HG02610 (cell line): ENCODE results near the gene SCYGR8.
"Not testable (repeated sequence)": the region's sequence is repeated elsewhere in the genome, so short reads cannot be mapped to it uniquely, and the experiment has no call there.

Experiments used
- ATAC-seq: cut with Tn5 transposase; IDR thresholded peaks from one replicate; pipeline ENCODE4 v1.9.1; 2021; ENCODE audit warnings: mild to moderate bottlenecking, moderate library complexity; ENCODE audit not compliant: unreplicated experiment

Gene SCYGR8, protein sequence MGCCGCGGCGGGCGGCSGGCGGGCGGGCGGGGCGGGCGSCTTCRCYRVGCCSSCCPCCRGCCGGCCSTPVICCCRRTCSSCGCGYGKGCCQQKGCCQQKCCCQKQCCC

DNA sequence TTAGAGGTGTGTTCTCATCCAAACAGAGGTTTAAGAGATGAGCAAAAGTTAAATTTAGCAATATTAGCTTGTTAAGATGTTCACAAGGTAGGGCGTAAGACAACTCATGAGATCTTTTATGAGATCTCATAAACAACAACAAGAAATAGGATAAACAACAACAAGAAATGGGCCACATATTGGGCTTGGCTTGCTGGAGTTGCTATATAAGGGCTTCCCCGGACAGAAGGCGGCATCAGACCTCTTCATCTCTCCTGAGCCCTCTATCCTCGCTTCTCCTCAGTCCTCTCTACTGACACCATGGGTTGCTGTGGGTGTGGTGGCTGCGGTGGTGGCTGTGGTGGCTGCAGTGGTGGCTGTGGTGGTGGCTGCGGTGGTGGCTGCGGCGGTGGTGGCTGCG lies at the start of gene SCYGR8:
SCYGR8 (plus strand) TSS at position 301 of the 400 bp plus-strand sequence; CDS start at position 301, 0 bp downstream.
- ATAC-seq, result no peak

DNA sequence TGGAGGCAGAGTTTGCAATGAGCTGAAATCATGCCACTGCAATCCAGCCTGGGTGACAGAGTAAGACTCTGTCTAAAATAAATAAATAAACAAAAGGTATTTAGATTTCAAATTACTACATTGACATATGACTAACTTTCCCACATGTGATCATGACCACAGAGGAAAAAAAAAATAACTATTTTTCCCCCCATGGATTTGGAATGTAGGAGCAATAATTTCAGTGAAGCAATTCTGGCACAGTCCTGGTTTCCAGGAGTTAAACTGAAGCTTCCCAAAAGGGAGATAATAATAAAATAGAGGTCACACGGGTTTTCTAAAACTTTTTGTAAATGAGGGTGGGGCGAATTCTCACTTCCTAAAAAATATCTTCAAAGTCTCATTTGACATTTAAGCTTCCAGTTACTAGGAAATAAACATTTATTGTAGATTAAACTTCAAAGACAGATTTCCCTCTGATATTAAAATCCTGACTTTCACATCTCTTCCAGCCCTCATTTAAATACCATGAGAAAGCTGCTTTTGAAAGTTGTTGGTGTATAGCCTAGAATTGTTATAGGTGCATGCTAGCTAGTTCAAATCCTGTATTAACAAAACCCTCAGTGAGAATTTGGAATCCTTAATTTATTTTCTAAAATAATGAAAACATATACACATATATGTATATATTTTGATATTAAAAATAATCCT lies 48.6 kb upstream of the SCYGR8 start:
- no peak for ATAC-seq

DNA sequence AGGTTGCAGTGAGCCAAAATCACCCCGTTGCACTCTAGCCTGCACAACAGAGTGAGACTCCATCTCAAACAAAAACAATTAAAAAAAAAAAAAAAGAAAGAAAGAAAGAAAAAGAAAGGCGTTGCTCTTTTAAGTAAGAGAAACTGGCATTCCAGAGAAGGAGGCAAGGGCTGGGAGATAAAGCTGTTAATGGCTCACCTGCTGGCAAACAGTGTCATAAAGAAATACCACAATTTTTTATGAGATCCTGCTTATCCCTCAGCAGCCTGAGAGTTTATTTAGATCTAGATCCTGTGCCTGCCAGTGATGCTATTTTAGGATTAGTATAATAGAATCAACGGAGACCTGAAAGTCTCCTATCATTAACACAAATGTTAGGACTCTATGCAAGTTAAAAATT lies 44.1 kb upstream of the SCYGR8 start:
- no peak for ATAC-seq

DNA sequence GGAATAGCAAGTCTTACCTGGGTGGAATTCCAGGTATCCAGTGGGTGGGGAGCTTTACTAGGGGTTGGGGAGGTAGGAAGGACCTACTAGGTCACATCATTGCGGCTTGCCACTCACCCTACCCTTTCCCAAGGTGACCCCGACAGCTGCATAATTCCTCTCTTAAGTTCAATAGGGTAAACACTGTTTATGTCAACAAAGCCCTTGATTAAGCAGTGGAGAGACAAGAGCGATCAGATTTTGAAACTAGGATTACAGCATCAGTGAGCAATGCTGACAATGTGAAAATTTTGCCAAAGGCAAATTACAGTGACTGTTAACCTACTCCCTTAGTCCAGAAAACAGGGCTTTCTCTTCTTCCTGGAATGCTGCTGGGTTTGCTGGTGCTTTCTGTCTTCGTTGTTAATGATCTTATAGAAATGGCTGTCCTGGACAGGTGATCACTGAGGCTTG lies 42.4 kb upstream of the SCYGR8 start:
- no peak for ATAC-seq

DNA sequence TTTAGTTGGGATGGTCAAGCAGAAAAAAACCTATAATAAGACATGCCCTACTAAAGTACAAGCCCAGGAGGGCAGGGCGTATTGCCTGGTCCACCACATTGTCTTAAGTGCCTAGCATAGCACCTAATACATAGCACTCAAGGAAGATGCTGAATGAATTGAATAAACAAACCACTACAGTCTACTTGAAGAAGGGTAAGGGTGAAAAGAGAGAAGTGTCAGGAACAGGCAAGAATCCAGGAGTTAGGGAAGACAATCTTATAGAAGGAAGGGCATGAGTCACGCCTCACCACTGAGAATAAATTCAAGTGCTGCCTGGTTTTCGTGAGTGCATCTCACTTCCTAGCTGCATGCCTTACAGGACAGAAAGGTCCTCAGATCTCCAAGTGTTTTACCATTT lies 41.7 kb upstream of the SCYGR8 start:
- no peak for ATAC-seq

DNA sequence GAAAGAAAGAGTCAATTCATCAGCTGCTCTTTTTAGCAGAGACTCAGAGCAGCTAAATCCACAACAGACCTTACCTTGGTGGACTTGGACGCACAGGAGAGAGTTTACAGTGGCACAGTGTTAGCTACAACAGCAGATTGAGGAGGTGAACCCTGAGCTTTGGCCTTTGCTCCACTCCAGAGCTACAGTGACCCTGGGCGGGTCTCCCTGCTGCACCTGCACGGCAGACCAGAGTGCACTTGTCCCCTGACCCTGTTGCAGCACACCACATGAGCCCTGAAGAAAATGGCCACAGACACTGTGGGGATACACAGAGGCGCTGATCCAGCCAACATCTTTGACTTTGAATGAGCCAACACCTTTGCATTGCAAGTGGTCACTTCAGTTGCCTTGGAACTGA lies 38.8 kb upstream of the SCYGR8 start:
- no peak for ATAC-seq

DNA sequence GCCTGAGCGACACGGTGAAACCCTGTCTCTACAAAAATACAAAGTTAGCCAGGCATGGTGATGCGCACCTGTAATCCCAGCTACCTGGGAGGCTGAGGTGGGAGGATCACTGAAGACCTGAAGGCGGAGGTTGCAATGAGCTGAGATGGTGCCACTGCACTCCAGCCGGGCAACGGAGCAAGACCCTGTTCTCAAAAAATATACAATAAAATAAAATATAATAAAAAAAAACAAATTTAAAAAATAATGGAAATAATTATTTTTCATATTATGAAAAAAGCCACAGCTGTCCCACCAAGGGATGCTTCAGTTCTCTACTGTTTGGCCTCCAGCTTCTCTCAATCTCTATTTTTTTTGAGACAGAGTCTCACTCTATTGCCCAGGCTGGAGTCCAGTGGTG lies 38.3 kb upstream of the SCYGR8 start:
- ATAC-seq, result no peak

DNA sequence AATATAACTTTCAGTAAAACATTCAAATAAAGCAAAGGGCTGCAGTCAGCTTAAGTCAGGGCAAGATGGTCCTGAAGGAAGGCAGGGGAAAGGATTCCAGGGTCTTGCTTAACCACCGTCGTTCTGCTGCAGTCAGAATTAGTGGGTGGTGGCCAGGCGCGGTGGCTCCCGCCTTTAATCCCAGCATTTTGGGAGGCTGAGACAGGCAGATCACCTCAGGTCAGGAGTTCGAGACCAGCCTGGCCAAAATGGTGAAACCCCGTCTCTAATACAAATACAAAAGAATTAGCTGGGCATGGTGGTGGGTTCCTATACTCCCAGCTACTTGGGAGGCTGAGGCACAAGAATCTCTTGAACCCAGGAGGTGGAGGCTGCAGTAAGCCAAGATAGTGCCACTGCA lies 34.7 kb upstream of the SCYGR8 start:
- no peak for ATAC-seq

DNA sequence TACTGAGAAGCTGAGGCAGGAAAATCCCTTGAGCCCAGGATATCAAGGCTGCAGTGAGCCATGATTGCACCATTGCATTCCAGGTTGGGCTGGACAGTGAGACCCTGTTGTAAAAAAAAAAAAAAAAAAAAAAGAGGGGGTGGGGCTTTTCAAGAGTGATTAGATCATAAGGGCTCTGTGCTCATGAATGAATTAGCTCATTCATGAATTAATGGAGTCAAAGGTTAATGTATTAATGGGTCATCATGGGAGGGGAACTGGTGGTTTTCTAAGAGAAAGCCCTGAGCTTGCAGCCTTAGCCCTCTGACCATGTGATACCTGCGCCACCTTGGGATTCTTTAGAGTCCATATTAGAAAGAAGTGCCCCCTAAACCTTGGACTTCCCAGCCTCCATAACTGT lies 32.4 kb upstream of the SCYGR8 start:
- no peak for ATAC-seq

DNA sequence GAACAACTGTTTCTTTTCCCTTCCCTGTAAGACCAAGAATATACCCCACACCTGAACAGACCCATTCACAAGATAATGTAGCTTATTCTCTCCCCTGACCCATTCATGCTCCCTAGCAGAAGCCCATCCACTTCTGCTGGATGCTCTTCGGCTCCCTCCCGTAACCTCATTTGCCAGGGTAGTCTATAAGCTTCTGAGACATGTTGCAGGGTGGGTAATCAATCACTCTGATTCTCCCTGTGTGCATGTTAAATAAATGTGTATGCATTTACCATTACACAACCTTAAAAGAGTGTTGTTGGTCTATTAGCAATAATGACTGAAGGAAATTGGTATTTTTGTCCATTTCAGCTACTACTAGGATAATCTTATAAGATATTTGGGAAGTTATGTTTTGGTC lies 29.2 kb upstream of the SCYGR8 start:
- no peak for ATAC-seq

DNA sequence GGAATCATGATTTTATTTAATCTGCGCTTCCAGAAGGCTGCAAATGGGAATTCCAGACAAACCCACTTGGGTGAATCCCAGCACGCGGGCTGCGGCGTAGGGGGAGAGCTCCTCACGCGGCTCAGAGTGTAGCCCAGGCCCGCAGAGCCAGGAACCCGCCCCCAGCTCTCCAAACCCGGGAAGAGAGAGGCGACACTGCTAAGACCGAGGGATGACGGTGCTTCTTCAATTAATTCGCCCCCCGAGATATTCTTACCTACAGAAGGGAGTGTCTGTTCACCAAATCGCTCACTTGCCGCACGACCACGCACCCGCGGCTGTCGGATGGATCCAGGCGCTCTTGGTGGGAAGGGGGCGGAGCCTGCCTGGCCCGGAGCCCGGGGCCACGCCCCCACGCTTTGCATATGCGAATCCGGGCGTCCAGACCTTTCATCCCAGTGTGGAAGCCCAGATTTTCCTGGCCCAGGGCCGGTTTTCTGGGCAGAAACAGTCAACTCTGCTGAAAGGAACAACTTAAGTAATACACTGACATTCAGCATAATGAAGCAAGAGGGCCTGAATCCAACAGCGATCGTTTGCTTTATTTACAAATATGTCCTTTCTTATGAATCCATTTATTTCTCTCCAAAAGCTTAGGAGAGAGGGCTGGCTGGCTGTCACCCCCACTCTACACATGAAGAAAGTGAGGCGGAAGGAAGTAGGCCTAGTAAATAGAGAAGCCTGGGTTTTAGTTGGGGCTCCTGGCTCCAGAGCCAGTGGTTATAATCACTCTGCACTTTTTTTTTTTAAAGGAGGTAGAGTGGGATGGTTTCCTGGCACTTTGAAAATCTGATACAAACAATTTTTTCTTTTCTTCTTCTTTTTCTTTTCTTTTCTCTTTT lies 27.8 kb upstream of the SCYGR8 start, which contains the start of gene SLC19A3:
SLC19A3 (minus strand) TSS at position 342 of the 881 bp plus-strand sequence. CDS start 15,710 bp downstream, outside the sequence.
- no peak for ATAC-seq

DNA sequence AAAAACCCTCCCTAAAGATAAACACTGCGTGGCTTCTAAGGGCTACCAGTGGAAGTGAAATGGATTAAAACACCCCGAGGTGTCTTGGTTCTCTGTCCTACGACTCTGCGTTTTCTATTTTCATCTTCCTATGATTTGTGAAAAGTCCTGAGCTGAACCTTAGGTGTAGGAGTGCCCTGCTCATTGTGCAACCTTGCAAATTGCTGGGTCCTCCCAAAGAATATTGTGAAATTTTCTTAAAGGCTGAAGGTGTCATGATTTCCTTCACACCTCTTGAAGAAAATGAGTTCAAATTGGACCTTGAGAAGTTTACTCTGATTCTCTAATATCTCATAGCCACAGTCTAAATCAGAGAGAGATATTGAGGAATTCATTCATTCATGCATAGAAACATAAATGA lies 26.1 kb upstream of the SCYGR8 start:
- no peak for ATAC-seq

DNA sequence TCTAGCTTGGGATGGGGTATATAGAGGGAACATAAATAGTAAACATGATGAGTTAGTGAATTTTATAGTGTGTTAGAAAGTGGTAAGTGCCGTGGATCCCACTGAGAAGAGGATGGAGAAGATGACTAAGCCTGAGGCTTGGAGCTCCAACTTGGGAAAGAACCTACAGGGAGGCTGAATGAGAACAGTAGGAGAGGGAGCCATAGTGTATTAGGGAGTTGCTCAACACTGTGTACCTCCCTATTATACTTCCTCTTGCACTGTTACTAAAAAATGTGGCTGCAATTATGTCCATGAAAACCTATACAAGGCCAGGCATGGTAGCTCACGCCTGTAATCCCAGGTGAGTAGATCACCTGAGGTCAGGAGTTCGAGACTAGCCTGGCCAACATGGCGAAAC lies 25.0 kb upstream of the SCYGR8 start:
- no peak for ATAC-seq

DNA sequence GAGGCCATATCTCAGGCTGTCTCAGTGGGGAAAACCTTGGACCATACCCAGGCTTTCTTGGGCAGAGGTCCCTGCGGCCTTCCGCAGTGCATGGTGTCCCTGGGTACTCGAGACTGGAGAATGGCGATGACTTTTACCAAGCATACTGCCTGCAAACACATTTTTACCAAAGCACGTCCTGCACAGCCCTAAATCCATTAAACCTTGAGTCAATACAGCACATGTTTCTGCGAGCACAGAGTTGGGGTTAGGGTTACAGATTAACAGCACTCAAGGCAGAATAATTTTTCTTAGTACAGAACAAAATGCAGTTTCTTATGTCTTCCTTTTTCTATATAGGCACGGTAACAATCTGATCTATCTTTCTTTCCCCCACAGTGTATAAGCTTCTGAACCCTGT lies 22.9 kb upstream of the SCYGR8 start:
- ATAC-seq, result not testable (repeated sequence)

DNA sequence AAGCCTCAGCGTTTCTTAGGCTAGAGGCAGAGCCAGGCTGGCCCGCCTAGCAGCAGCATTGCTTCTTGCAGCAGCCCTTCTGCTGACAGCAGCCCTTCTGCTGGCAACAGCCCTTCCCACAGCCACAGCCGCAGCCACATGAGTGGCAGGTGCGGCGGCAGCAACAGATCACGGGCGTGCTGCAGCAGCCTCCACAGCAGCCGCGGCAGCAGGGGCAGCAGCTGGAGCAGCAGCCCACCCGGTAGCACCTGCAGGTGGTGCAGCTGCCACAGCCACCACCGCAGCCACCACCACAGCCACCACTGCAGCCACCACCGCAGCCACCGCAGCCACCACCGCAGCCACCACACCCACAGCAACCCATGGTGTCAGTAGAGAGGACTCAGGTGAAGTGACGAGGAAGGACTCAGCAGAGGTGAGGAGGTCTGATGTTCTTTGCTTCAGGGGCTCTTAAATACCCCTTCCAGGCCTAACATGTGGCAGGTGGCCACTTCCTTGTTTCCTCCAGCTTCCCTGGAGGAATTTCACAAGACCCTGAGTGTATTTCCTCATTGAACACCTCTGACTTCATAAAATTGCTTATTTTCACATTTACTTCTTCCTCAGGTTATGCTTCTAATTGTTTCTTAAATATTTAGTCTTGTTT lies 21.2 kb upstream of the SCYGR8 start, which contains the start of gene SCYGR6:
SCYGR6 (minus strand) TSS at position 364 of the 646 bp plus-strand sequence; CDS start at position 364, 0 bp downstream.
- ATAC-seq, result no peak

DNA sequence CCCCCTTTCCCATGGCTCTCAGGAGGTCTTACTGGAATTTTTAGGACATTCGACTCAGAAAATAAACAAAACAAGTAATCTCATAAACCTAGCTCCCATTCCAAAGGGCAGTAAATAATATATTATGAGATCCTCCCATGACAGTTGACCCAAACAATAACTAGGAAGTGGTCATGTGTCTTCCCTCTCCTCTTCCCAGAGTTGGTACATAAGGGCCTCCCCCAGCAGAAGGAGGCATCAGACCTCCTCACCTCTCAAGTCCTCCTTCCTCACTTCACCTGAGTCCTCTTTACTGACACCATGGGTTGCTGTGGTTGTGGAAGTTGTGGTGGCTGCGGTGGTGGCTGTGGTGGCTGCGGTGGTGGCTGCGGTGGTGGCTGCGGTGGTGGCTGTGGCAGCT lies 17.7 kb upstream of the SCYGR8 start, which contains the start of gene SCYGR7:
SCYGR7 (plus strand) TSS at position 301 of the 400 bp plus-strand sequence; CDS start at position 301, 0 bp downstream.
- no peak for ATAC-seq

DNA sequence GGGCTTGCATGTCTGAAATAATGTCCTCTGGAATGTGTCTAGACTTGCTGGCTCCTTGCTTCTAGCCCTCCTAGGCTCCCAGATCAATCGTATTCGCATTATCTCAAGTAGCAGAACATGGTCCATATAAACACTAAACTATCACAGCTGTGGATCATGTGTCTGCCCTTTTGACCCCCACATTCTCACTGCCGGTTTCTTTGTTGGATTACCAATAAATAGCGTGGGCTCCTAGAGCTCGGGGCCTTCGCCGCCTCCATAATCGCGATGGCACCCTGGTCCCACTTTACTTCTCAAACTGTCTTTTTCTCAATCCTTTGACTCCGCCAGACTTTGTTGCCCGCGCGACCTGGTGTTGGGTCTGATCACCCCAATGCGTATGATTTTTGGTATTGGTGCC lies 6.3 kb upstream of the SCYGR8 start:
- no peak for ATAC-seq

DNA sequence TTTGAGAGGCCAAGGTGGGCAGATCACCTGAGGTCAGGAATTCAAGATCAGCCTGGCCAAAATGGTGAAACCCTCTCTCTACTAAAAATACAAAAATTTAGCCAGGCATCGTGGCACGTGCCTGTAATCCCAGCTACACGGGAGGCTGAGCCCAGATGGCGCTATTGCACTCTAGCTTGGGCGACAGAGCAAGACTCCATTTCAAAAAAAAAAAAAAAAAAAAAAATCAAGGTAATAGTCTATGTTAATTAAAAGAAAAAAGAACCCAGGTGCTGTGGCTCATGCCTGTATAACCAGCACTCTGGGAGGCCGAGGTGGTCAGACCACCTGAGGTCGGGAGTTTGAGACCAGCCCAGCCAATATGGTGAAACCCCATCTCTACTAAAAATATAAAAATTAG lies 5.0 kb upstream of the SCYGR8 start:
- ATAC-seq, result not testable (repeated sequence)

DNA sequence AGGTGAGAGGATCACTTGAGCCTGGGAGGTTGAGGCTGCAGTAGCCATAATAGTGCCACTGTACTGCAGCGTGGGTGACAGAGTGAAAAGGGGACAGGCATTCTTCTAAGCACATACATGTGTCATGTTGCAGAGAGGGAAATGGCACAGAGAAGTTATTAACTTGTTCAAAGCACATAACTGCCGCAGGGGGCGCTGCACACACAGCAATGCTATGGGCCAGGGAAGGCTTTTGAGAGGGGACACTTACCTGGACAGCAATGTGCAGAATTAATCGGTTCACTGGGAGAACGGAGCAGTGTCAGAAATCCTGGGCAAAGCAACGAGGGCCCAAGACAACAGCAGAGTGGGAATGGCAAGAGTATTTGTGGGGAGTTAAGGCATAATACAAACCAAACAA lies 2.4 kb downstream of the SCYGR8 start:
- no peak for ATAC-seq

DNA sequence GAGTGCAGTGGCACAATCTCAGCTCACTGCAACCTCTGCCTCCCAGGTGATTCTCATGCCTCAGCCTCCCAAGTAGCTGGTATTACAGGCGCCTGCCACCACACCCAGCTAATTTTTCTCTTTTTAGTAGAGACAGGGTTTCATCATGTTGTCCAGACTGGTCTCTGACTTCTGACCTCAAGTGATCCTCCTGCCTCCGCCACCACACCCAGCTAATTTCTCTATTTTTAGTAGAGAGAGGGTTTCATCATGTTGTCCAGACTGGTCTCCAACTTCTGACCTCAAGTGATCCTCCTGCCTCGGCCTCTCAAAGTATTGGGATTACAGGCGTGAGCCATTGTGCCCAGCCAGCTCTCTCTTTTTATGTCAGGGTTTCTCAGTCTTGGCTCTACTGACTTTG lies 10.6 kb downstream of the SCYGR8 start:
- not testable (repeated sequence) for ATAC-seq
